ENCODE results near the gene KLLN.
"Not testable (repeated sequence)": the region's sequence is repeated elsewhere in the genome, so short reads cannot be mapped to it uniquely, and the experiment has no call there.

KLLN gene

GRCh38 chr10:87864496-87865059, 1.2 kb upstream of the KLLN start:
- DNase-seq (ENCODE audit: low read depth), result no peak
- H3K4me3 ChIP-seq (ENCODE audit: low read length), result peak overlapping the region; percentile 88
- no peak for TF ChIP-seq CTCF (IDR thresholded peaks at IDR 0.05; ENCODE audit: insufficient read depth, low read depth, low read length, missing control alignments)

GRCh38 chr10:87863951-87864495, 690 bp upstream of the KLLN start:
- peak; percentile 27 for DNase-seq (ENCODE audit: low read depth)
- peak overlapping the region; percentile 88 for H3K4me3 ChIP-seq (ENCODE audit: low read length)

- DNase-seq (ENCODE audit: low read depth), result peak; percentile 67
- peak overlapping the region; percentile 88 for H3K4me3 ChIP-seq (ENCODE audit: low read length)
- no peak for TF ChIP-seq CTCF (IDR thresholded peaks at IDR 0.05; ENCODE audit: insufficient read depth, low read depth, low read length, missing control alignments)
Measured at GRCh38 chr10:87862679-87863052, 667 bp downstream of the KLLN start.

GRCh38 chr10:87861953-87862678, 1.2 kb downstream of the KLLN start:
- peak; percentile 96 for DNase-seq (ENCODE audit: low read depth)
- no peak for TF ChIP-seq CTCF (IDR thresholded peaks at IDR 0.05; ENCODE audit: insufficient read depth, low read depth, low read length, missing control alignments)
- H3K4me3 ChIP-seq (ENCODE audit: low read length), result peak overlapping the region; percentile 88

- H3K4me3 ChIP-seq (ENCODE audit: low read length), result peak overlapping the region; percentile 88
- TF ChIP-seq CTCF (IDR thresholded peaks at IDR 0.05; ENCODE audit: insufficient read depth, low read depth, low read length, missing control alignments), result no peak
- peak; percentile 94 for DNase-seq (ENCODE audit: low read depth)
Measured at GRCh38 chr10:87861566-87861952, 1.8 kb downstream of the KLLN start.

GRCh38 chr10:87860816-87861403, 2.4 kb downstream of the KLLN start:
- no peak for DNase-seq (ENCODE audit: low read depth)
- H3K4me3 ChIP-seq (ENCODE audit: low read length), result no peak overlapping the region
- no peak for TF ChIP-seq CTCF (IDR thresholded peaks at IDR 0.05; ENCODE audit: insufficient read depth, low read depth, low read length, missing control alignments)

GRCh38 chr10:87860156-87860795, 3.1 kb downstream of the KLLN start:
- no peak overlapping the region for H3K4me3 ChIP-seq (ENCODE audit: low read length)
- DNase-seq (ENCODE audit: low read depth), result peak; percentile 75
- peak; percentile 71 for TF ChIP-seq CTCF (IDR thresholded peaks at IDR 0.05; ENCODE audit: insufficient read depth, low read depth, low read length, missing control alignments)

GRCh38 chr10:87855665-87856064, 7.7 kb downstream of the KLLN start:
- not testable (repeated sequence) for DNase-seq (ENCODE audit: low read depth); H3K4me3 ChIP-seq (ENCODE audit: low read length)

GRCh38 chr10:87855247-87855646, 8.1 kb downstream of the KLLN start:
- DNase-seq (ENCODE audit: low read depth), result not testable (repeated sequence)

More at GRCh38 chr10:87855247-87855646, 8.1 kb downstream of the KLLN start:
- not testable (repeated sequence) for H3K4me3 ChIP-seq (ENCODE audit: low read length)

All from epithelial cell of esophagus (primary cell).